Smooth muscle cell (in vitro differentiated cells): Measurements from ENCODE around the gene BRSK2. TPM values are rescaled to one million over a fixed set of nuclear protein-coding genes. Genes with fewer than 3 reads are reported as not detected.

Source experiments
- DNase-seq: peaks from one replicate; lab custom pipeline; 2025; ENCODE audit not compliant: unreplicated experiment; lab: John Stamatoyannopoulos, UW
- H2AFZ ChIP-seq: fragments of 200-600 bp; sonication (generic); 2 replicates; pipeline ENCODE4 v1.6.0; 2016; ENCODE audit warnings: antibody characterized with exemption, low read depth, mild to moderate bottlenecking
- H3F3A ChIP-seq: fragments of 200-600 bp; sonication (generic); 2 replicates; pipeline ENCODE4 v1.6.0; 2017; ENCODE audit warnings: antibody characterized with exemption, low read depth
- H3K27ac ChIP-seq: fragments of 200-600 bp; sonication (generic); 2 replicates; pipeline ENCODE4 v1.5.1; 2016; ENCODE audit warnings: low read depth, mild to moderate bottlenecking
- H3K27me3 ChIP-seq: fragments of 200-600 bp; sonication (generic); 2 replicates; pipeline ENCODE4 v1.6.1; 2016; ENCODE audit warnings: low read depth, mild to moderate bottlenecking
- H3K36me3 ChIP-seq: fragments of 200-600 bp; sonication (generic); 2 replicates; pipeline ENCODE4 v1.5.1; 2016; ENCODE audit warnings: low read depth
- H3K4me1 ChIP-seq: fragments of 200-600 bp; sonication (generic); 2 replicates; pipeline ENCODE4 v1.5.1; 2016; ENCODE audit warnings: low read depth
- H3K4me2 ChIP-seq: fragments of 200-600 bp; sonication (generic); 2 replicates; pipeline ENCODE4 v1.6.0; 2016; ENCODE audit warnings: mild to moderate bottlenecking
- H3K4me3 ChIP-seq: fragments of 200-600 bp; sonication (generic); 2 replicates; pipeline ENCODE4 v1.5.1; 2016; ENCODE audit warnings: mild to moderate bottlenecking
- H3K79me2 ChIP-seq: fragments of 200-600 bp; sonication (generic); 2 replicates; pipeline ENCODE4 v1.6.0; 2016; ENCODE audit warnings: low read depth, mild to moderate bottlenecking
- H3K9ac ChIP-seq: fragments of 200-600 bp; sonication (generic); 2 replicates; pipeline ENCODE4 v1.6.0; 2016; ENCODE audit warnings: low read depth
- H3K9me3 ChIP-seq: fragments of 200-600 bp; sonication (generic); replicated peaks from 2 replicates; pipeline ENCODE4 v1.5.1; 2016; ENCODE audit warnings: low read depth
- H4K20me1 ChIP-seq: fragments of 200-600 bp; sonication (generic); 2 replicates; pipeline ENCODE4 v1.6.0; 2016; ENCODE audit warnings: low read depth
- WGBS: methylation state at CpG from one replicate; pipeline ENCODE4 v1.1.7; 2016; ENCODE audit warnings: low lambda C conversion rate; 5-methylcytosine and 5-hydroxymethylcytosine counted together
- polyA plus RNA-seq: library from polyadenylated mRNA; unstranded; fragments of >200 nt; fragmentation: Nextera tagmentation; extraction: Ambion mirVana; gene quantifications from 2 replicates; pipeline ENCODE4 v1.2.1, GENCODE V29; 2016
- total RNA-seq: library from RNA; depleted of rRNA; stranded (reverse); fragments of >200 nt; gene quantifications from 2 replicates; pipeline ENCODE4 v1.2.3, GENCODE V29; 2014
- TF ChIP-seq, protein P1 (sequence below): fragments of 200-600 bp; sonication (generic); IDR thresholded peaks from 2 replicates; pipeline ENCODE4 v1.5.1; 2017; ENCODE audit warnings: borderline replicate concordance, mild to moderate bottlenecking, antibody characterized with exemption; ENCODE audit not compliant: insufficient read depth, poor library complexity, severe bottlenecking

The BRSK2 gene
- total and polyA plus RNA-seq, 2 experiments from 2014 or later, result 1.5 to 5.2 TPM

DNA sequence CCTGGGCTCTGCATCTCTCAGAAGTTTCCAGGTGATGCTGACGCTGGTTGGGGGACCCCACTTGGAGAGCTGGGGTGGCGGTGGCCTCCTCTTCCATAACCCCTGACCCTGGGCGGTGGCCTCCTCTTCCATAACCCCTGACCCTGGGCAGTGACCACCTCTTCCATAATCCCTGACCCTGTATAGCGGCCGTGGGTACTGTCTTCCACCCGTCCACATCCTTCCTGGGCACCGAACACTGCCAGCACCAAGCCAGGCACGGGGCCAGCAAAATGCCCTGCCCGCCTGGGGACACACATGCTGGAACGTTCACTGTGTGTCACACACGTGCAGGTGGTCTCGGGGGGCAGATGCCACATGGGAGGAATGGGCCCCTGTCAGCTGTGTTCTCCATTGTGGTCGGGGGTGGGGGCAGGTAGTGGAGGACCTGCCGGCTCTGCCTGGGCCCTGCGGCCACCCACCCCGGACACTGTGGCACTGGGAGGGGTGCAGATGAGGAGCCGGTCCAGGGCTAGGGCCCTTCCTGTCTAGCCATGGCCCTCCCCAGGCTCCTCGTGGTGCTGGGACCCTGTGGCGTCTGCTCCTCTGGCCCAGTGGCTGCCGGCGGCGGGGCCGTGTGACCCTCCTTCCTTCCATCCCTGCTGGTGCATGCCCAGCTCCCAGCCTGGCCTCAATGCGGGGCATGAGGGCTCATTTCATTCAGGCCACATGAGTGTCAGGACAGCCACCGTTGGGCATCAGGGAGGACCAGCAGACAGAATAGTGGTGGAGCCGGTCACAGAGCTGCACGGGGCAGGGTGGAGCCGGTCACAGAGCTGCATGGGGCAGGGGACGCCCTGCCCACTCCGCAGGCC is 10.8 kb downstream of the BRSK2 start:
- DNase-seq, result no peak
- Histone ChIP-seq H3K27me3 (no peaks in the 10 kb centered on the region), H3K4me2 (no peak overlapping the region), H3K9ac (no peak overlapping the region), H3K4me1 (no peaks in the 10 kb centered on the region), H3K36me3 (no peaks in the 10 kb centered on the region), H4K20me1 (peaks cover 29% of the 10 kb centered on the region), H3K27ac (no peak overlapping the region), H3K79me2 (no peaks in the 10 kb centered on the region), H3F3A (no peaks in the 10 kb centered on the region), H3K9me3 (no peaks in the 10 kb centered on the region), H2AFZ (no peak overlapping the region), H3K4me3 (no peak overlapping the region)
- TF ChIP-seq, protein P1, sequence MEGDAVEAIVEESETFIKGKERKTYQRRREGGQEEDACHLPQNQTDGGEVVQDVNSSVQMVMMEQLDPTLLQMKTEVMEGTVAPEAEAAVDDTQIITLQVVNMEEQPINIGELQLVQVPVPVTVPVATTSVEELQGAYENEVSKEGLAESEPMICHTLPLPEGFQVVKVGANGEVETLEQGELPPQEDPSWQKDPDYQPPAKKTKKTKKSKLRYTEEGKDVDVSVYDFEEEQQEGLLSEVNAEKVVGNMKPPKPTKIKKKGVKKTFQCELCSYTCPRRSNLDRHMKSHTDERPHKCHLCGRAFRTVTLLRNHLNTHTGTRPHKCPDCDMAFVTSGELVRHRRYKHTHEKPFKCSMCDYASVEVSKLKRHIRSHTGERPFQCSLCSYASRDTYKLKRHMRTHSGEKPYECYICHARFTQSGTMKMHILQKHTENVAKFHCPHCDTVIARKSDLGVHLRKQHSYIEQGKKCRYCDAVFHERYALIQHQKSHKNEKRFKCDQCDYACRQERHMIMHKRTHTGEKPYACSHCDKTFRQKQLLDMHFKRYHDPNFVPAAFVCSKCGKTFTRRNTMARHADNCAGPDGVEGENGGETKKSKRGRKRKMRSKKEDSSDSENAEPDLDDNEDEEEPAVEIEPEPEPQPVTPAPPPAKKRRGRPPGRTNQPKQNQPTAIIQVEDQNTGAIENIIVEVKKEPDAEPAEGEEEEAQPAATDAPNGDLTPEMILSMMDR, result no peak
- 95% methylated on average over 30 of the region's 30 CpGs for WGBS

DNA sequence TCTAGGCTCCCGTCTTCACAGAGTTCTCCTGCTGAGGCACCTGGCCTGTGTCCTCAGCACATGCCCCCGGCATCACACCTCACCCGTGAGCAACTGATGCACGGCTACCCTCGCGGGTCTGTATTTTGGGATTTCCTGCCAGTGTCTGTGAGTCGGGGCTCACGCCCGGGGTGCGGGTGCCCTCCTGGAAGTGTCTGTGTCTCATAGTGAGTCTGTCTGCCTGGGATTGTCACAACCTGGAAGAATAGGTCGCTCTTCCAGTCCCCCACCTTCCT is 11.4 kb downstream of the BRSK2 start:
- H3K4me2 ChIP-seq, result no peak overlapping the region
- TF ChIP-seq, protein P1, result no peak
- no peak overlapping the region for H3K27ac ChIP-seq
- no peak overlapping the region for H2AFZ ChIP-seq
- peaks cover 29% of the 10 kb centered on the region for H4K20me1 ChIP-seq
- no peaks in the 10 kb centered on the region for H3K9me3 ChIP-seq
- H3K4me1 ChIP-seq, result no peaks in the 10 kb centered on the region
- no peaks in the 10 kb centered on the region for H3F3A ChIP-seq
- 91% methylated on average over 11 of the region's 11 CpGs for WGBS
- no peaks in the 10 kb centered on the region for H3K27me3 ChIP-seq
- H3K9ac ChIP-seq, result no peak overlapping the region
- H3K36me3 ChIP-seq, result no peaks in the 10 kb centered on the region
- no peak overlapping the region for H3K4me3 ChIP-seq
- H3K79me2 ChIP-seq, result no peaks in the 10 kb centered on the region
- no peak for DNase-seq

DNA sequence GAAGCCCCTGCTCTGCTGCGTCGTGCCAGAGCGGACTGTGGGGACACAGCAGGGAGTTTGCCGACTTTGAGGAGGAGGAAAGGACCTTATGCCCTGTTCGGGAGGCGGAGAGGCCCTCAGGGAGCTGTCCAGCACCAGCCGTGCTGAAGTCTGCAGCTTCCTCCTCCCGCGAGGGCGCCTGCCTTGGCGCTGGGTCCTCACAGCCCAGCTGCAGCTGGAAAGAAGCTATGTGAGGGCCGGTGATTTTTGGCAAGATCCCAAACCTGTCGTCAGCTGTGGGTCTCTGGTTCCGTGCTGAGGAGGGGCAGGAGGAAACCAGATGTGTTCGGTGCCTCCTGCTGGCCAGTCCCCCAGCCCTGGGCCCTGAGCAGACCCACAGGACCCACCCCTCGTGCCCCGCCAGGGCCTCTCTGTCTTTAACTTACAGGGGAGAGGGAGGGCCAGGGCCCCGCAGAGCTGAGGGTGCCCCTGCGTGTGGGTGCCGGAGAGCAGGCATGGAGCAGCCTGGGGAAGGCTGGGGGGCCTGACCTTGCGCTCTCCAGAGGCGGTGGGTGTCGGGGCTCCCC is 12.0 kb downstream of the BRSK2 start:
- no peaks in the 10 kb centered on the region for H3F3A ChIP-seq
- no peaks in the 10 kb centered on the region for H3K27me3 ChIP-seq
- no peaks in the 10 kb centered on the region for H3K79me2 ChIP-seq
- H2AFZ ChIP-seq, result no peak overlapping the region
- no peaks in the 10 kb centered on the region for H3K4me1 ChIP-seq
- no peak overlapping the region for H3K4me2 ChIP-seq
- TF ChIP-seq, protein P1, result no peak
- H3K9ac ChIP-seq, result no peak overlapping the region
- DNase-seq, result peak; percentile 51
- no peak overlapping the region for H3K27ac ChIP-seq
- peaks cover 29% of the 10 kb centered on the region for H4K20me1 ChIP-seq
- 22% methylated on average over 16 of the region's 23 CpGs for WGBS
- H3K4me3 ChIP-seq, result no peak overlapping the region
- H3K36me3 ChIP-seq, result no peaks in the 10 kb centered on the region
- H3K9me3 ChIP-seq, result no peaks in the 10 kb centered on the region
